Measurements from ENCODE around the gene TNFSF13.

TNFSF13 gene

GRCh38 chr17:7572588-7573323, 14.2 kb downstream of the TNFSF13 start:
- no peak for TF ChIP-seq CTCF (conservative IDR thresholded peaks at IDR 0.05)
- peak overlapping the region; percentile 94 for H3K27ac ChIP-seq

GRCh38 chr17:7573324-7574080, 15.0 kb downstream of the TNFSF13 start:
- peak overlapping the region; percentile 94 for H3K27ac ChIP-seq

GRCh38 chr17:7574176-7574953, 15.8 kb downstream of the TNFSF13 start:
- H3K27ac ChIP-seq: peak overlapping the region; percentile 94; the same call in 1 of the 2 replicates
- no peak for TF ChIP-seq CTCF (conservative IDR thresholded peaks at IDR 0.05)

More at GRCh38 chr17:7573324-7574080, 15.0 kb downstream of the TNFSF13 start:
- TF ChIP-seq CTCF (conservative IDR thresholded peaks at IDR 0.05): no peak

GRCh38 chr17:7575481-7575883, 16.9 kb downstream of the TNFSF13 start:
- H3K27ac ChIP-seq: no peak overlapping the region
- no peak for TF ChIP-seq CTCF (conservative IDR thresholded peaks at IDR 0.05)

- H3K27ac ChIP-seq: no peak overlapping the region
- no peak for TF ChIP-seq CTCF (conservative IDR thresholded peaks at IDR 0.05)
Observed at GRCh38 chr17:7575959-7576358, 17.4 kb downstream of the TNFSF13 start.

GRCh38 chr17:7576432-7576937, 17.9 kb downstream of the TNFSF13 start:
- no peak overlapping the region; the same call in 1 of the 2 replicates for H3K27ac ChIP-seq
- no peak for TF ChIP-seq CTCF (conservative IDR thresholded peaks at IDR 0.05)

Data from VCaP (cell line).